WTC11 (cell line): ENCODE measurements around the gene LPP. TPM values are rescaled to one million over a fixed set of nuclear protein-coding genes. Genes with fewer than 3 reads are reported as not detected.

ENCODE experiments used
- ATAC-seq: fragments of 200-7000 bp; cut with Tn5 transposase; 2 replicates; pipeline ENCODE4 v1.10.0; 2021; ENCODE audit warnings: mild to moderate bottlenecking, moderate library complexity
- CTCF ChIA-PET: fragments of 300-600 bp; sonication (Branson Sonifier 250); formaldehyde crosslinking; loops from one replicate; lab custom pipeline; 2021; ENCODE audit warnings: antibody characterized with exemption; lab: Charles Lee
- POLR2A ChIA-PET: fragments of 350-600 bp; sonication (Branson Sonifier 250); formaldehyde crosslinking; loops from one replicate; lab custom pipeline; 2021; ENCODE audit warnings: antibody characterized with exemption; lab: Charles Lee
- DNase-seq: peaks from one replicate; pipeline ENCODE4 v3.0.0; 2021; ENCODE audit warnings: low spot score
- H3K27ac Mint-ChIP-seq: 2 replicates; pipeline ENCODE4 v1.8.0; 2021; ENCODE audit warnings: mixed read lengths
- H3K27me3 Mint-ChIP-seq: 2 replicates; pipeline ENCODE4 v1.8.0; 2021; ENCODE audit warnings: low read depth, mild to moderate bottlenecking, moderate library complexity, mixed read lengths
- H3K36me3 Mint-ChIP-seq: 2 replicates; pipeline ENCODE4 v1.8.0; 2021; ENCODE audit warnings: mixed read lengths
- H3K4me1 Mint-ChIP-seq: 2 replicates; pipeline ENCODE4 v1.8.0; 2022; ENCODE audit warnings: mixed read lengths
- H3K4me3 Mint-ChIP-seq: 2 replicates; pipeline ENCODE4 v1.8.0; 2021; ENCODE audit warnings: mild to moderate bottlenecking, moderate library complexity, mixed read lengths
- H3K9me3 Mint-ChIP-seq: 2 replicates; pipeline ENCODE4 v1.8.0; 2021; ENCODE audit warnings: mixed read lengths
- ATF1 ChIP-seq: sonication (generic); formaldehyde crosslinking; IDR thresholded peaks from 2 replicates; pipeline ENCODE4 v1.8.1; 2023; ENCODE audit warnings: mild to moderate bottlenecking, moderate library complexity, missing genetic modification reagents
- CREM ChIP-seq: sonication (generic); formaldehyde crosslinking; IDR thresholded peaks from 2 replicates; pipeline ENCODE4 v1.8.1; 2022; ENCODE audit warnings: mild to moderate bottlenecking, missing genetic modification reagents, moderate library complexity
- ELF4 ChIP-seq: sonication (generic); formaldehyde crosslinking; IDR thresholded peaks from 2 replicates; pipeline ENCODE4 v1.8.1; 2022; ENCODE audit warnings: low read depth, mild to moderate bottlenecking, moderate library complexity, missing genetic modification reagents
- ESRRA ChIP-seq: sonication (generic); formaldehyde crosslinking; IDR thresholded peaks from 2 replicates; pipeline ENCODE4 v1.8.1; 2022; ENCODE audit warnings: mild to moderate bottlenecking, missing genetic modification reagents, borderline replicate concordance
- ETV6 ChIP-seq: sonication (generic); formaldehyde crosslinking; IDR thresholded peaks from 2 replicates; pipeline ENCODE4 v1.8.1; 2022; ENCODE audit warnings: mild to moderate bottlenecking, missing genetic modification reagents
- FOXP1 ChIP-seq: sonication (generic); formaldehyde crosslinking; IDR thresholded peaks from 2 replicates; pipeline ENCODE4 v1.8.0; 2022; ENCODE audit warnings: missing genetic modification reagents, mild to moderate bottlenecking, moderate library complexity, borderline replicate concordance
- IRF2 ChIP-seq: sonication (generic); formaldehyde crosslinking; IDR thresholded peaks from 2 replicates; pipeline ENCODE4 v1.8.0; 2022; ENCODE audit warnings: low read depth, missing genetic modification reagents, borderline replicate concordance
- JAZF1 ChIP-seq: fragments of 250-450 bp; sonication (Bioruptor Pico); IDR thresholded peaks from 2 replicates; pipeline ENCODE4 v1.9.0; 2021; ENCODE audit warnings: moderate library complexity, mild to moderate bottlenecking, inconsistent platforms
- KAT7 ChIP-seq: sonication (generic); formaldehyde crosslinking; IDR thresholded peaks from 2 replicates; pipeline ENCODE4 v1.8.1; 2023; ENCODE audit warnings: missing genetic modification reagents, mild to moderate bottlenecking, borderline replicate concordance
- NR2C2 ChIP-seq: sonication (generic); formaldehyde crosslinking; IDR thresholded peaks from 2 replicates; pipeline ENCODE4 v1.8.0; 2022; ENCODE audit warnings: mild to moderate bottlenecking, missing genetic modification reagents
- NR3C1 ChIP-seq: sonication (generic); formaldehyde crosslinking; conservative IDR thresholded peaks from 2 replicates; pipeline ENCODE4 v1.8.1; 2023; ENCODE audit warnings: low read depth, mild to moderate bottlenecking, missing genetic modification reagents
- OVOL2 ChIP-seq: fragments of 250-450 bp; sonication (Bioruptor Pico); IDR thresholded peaks from 2 replicates; pipeline ENCODE4 v1.9.0; 2021; ENCODE audit warnings: mild to moderate bottlenecking, borderline replicate concordance
- RELA ChIP-seq: sonication (generic); formaldehyde crosslinking; IDR thresholded peaks from 2 replicates; pipeline ENCODE4 v1.8.1; 2022; ENCODE audit warnings: missing genetic modification reagents, mild to moderate bottlenecking, borderline replicate concordance
- SMAD3 ChIP-seq: sonication (generic); formaldehyde crosslinking; IDR thresholded peaks from 2 replicates; pipeline ENCODE4 v1.8.0; 2022; ENCODE audit warnings: missing genetic modification reagents, mild to moderate bottlenecking, borderline replicate concordance
- TEAD1 ChIP-seq: sonication (generic); formaldehyde crosslinking; IDR thresholded peaks from 2 replicates; pipeline ENCODE4 v1.8.0; 2022; ENCODE audit warnings: mild to moderate bottlenecking, missing genetic modification reagents
- ZBTB21 ChIP-seq: sonication (generic); formaldehyde crosslinking; IDR thresholded peaks from 2 replicates; pipeline ENCODE4 v1.8.1; 2023; ENCODE audit warnings: mild to moderate bottlenecking, missing genetic modification reagents, borderline replicate concordance
- ZNF121 ChIP-seq: sonication (generic); formaldehyde crosslinking; IDR thresholded peaks from 2 replicates; pipeline ENCODE4 v1.8.0; 2023; ENCODE audit warnings: missing genetic modification reagents
- ZNF219 ChIP-seq: sonication (generic); formaldehyde crosslinking; IDR thresholded peaks from 2 replicates; pipeline ENCODE4 v1.8.0; 2023; ENCODE audit warnings: missing genetic modification reagents, mild to moderate bottlenecking, borderline replicate concordance
- ZNF263 ChIP-seq: sonication (generic); formaldehyde crosslinking; IDR thresholded peaks from 2 replicates; pipeline ENCODE4 v1.8.1; 2022; ENCODE audit warnings: low read depth, mild to moderate bottlenecking, moderate library complexity, missing genetic modification reagents
- ZNF396 ChIP-seq: fragments of 250-450 bp; sonication (Bioruptor Pico); IDR thresholded peaks from 2 replicates; pipeline ENCODE4 v1.8.0; 2021; ENCODE audit warnings: mild to moderate bottlenecking, moderate library complexity, borderline replicate concordance
- ZNF671 ChIP-seq: fragments of 250-450 bp; sonication (Bioruptor Pico); IDR thresholded peaks from 2 replicates; pipeline ENCODE4 v1.8.0; 2021; ENCODE audit warnings: mild to moderate bottlenecking
- total RNA-seq: library from RNA; stranded (reverse); gene quantifications from 3 replicates; pipeline ENCODE4 v1.2.3, GENCODE V29; 2021
- TF ChIP-seq, protein P1 (sequence below): fragments of 250-450 bp; sonication (Bioruptor Pico); IDR thresholded peaks from 2 replicates; pipeline ENCODE4 v1.8.0; 2021; ENCODE audit warnings: mild to moderate bottlenecking
- TF ChIP-seq, protein P2 (sequence below): sonication (generic); formaldehyde crosslinking; IDR thresholded peaks from 2 replicates; pipeline ENCODE4 v1.8.1; 2023; ENCODE audit warnings: mild to moderate bottlenecking, missing genetic modification reagents, moderate library complexity
- TF ChIP-seq, protein P3 (sequence below): sonication (generic); formaldehyde crosslinking; IDR thresholded peaks from 2 replicates; pipeline ENCODE4 v1.8.1; 2022; ENCODE audit warnings: low read depth, mild to moderate bottlenecking, moderate library complexity, missing genetic modification reagents, borderline replicate concordance
- TF ChIP-seq, protein P4 (sequence below): sonication (generic); formaldehyde crosslinking; IDR thresholded peaks from 2 replicates; pipeline ENCODE4 v1.8.0; 2022; ENCODE audit warnings: mild to moderate bottlenecking, missing genetic modification reagents
- TF ChIP-seq, protein P5 (sequence below): sonication (generic); formaldehyde crosslinking; IDR thresholded peaks from 2 replicates; pipeline ENCODE4 v1.8.1; 2023; ENCODE audit warnings: mild to moderate bottlenecking, missing genetic modification reagents
- TF ChIP-seq, protein P6 (sequence below): fragments of 250-450 bp; sonication (Bioruptor Pico); IDR thresholded peaks from 2 replicates; pipeline ENCODE4 v2.1.2; 2022; ENCODE audit warnings: mild to moderate bottlenecking, moderate library complexity

The LPP gene
- total RNA-seq, 1 experiment from 2014 or later, result 49.6 TPM

DNA sequence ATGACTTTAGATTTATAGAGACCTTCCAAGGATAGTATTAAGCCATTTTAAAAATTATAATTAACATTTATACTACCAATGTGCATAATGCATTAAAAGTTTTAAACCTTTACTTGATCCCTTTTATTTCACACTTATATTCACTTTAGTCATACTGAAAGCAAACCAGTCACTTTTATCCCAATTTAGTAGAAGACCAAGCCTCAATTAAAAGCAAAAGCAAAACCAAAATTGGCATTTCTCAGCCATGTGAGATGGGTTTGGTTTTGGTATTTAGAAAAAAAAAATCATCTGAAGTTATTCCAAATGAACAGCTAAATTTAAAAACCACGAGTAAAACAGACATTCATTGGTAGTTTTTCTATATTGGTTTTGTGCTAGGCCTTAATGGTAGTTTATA lies 249.4 kb downstream of the LPP start:
- no peak for ATAC-seq
- H3K27ac Mint-ChIP-seq, result no peak overlapping the region
- peaks cover 6% of the 10 kb centered on the region for H3K4me1 Mint-ChIP-seq
- CTCF ChIA-PET, result interaction anchor here (4.7 kb wide), 1 partner anchor 663 kb away, joined by 16 read pairs; no protein-coding TSS in a partner anchor
- H3K36me3 Mint-ChIP-seq, result no peaks in the 10 kb centered on the region
- H3K27me3 Mint-ChIP-seq, result no peaks in the 10 kb centered on the region
- POLR2A ChIA-PET, result no interaction called here
- DNase-seq, result no peak
- H3K4me3 Mint-ChIP-seq, result no peak overlapping the region
- TF ChIP-seq KAT7 (CRISPR knock-in tag) (no peak), ZNF121 (CRISPR knock-in tag) (no peak), IRF2 (CRISPR knock-in tag) (no peak), JAZF1 (CRISPR knock-in tag) (no peak), SMAD3 (CRISPR knock-in tag) (no peak), CREM (CRISPR knock-in tag) (no peak), NR2C2 (CRISPR knock-in tag) (no peak), ZBTB21 (CRISPR knock-in tag) (no peak), FOXP1 (no peak), OVOL2 (CRISPR knock-in tag) (no peak)
- TF ChIP-seq, protein P1, sequence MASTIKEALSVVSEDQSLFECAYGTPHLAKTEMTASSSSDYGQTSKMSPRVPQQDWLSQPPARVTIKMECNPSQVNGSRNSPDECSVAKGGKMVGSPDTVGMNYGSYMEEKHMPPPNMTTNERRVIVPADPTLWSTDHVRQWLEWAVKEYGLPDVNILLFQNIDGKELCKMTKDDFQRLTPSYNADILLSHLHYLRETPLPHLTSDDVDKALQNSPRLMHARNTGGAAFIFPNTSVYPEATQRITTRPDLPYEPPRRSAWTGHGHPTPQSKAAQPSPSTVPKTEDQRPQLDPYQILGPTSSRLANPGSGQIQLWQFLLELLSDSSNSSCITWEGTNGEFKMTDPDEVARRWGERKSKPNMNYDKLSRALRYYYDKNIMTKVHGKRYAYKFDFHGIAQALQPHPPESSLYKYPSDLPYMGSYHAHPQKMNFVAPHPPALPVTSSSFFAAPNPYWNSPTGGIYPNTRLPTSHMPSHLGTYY, result no peak
- TF ChIP-seq, protein P2, sequence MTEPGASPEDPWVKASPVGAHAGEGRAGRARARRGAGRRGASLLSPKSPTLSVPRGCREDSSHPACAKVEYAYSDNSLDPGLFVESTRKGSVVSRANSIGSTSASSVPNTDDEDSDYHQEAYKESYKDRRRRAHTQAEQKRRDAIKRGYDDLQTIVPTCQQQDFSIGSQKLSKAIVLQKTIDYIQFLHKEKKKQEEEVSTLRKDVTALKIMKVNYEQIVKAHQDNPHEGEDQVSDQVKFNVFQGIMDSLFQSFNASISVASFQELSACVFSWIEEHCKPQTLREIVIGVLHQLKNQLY (CRISPR knock-in tag), result no peak
- TF ChIP-seq, protein P3, sequence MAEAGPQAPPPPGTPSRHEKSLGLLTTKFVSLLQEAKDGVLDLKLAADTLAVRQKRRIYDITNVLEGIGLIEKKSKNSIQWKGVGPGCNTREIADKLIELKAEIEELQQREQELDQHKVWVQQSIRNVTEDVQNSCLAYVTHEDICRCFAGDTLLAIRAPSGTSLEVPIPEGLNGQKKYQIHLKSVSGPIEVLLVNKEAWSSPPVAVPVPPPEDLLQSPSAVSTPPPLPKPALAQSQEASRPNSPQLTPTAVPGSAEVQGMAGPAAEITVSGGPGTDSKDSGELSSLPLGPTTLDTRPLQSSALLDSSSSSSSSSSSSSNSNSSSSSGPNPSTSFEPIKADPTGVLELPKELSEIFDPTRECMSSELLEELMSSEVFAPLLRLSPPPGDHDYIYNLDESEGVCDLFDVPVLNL (CRISPR knock-in tag), result no peak
- TF ChIP-seq, protein P4, sequence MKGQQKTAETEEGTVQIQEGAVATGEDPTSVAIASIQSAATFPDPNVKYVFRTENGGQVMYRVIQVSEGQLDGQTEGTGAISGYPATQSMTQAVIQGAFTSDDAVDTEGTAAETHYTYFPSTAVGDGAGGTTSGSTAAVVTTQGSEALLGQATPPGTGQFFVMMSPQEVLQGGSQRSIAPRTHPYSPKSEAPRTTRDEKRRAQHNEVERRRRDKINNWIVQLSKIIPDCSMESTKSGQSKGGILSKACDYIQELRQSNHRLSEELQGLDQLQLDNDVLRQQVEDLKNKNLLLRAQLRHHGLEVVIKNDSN (CRISPR knock-in tag), result no peak
- TF ChIP-seq, protein P5, sequence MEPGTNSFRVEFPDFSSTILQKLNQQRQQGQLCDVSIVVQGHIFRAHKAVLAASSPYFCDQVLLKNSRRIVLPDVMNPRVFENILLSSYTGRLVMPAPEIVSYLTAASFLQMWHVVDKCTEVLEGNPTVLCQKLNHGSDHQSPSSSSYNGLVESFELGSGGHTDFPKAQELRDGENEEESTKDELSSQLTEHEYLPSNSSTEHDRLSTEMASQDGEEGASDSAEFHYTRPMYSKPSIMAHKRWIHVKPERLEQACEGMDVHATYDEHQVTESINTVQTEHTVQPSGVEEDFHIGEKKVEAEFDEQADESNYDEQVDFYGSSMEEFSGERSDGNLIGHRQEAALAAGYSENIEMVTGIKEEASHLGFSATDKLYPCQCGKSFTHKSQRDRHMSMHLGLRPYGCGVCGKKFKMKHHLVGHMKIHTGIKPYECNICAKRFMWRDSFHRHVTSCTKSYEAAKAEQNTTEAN (CRISPR knock-in tag), result no peak
- H3K9me3 Mint-ChIP-seq, result no peaks in the 10 kb centered on the region

DNA sequence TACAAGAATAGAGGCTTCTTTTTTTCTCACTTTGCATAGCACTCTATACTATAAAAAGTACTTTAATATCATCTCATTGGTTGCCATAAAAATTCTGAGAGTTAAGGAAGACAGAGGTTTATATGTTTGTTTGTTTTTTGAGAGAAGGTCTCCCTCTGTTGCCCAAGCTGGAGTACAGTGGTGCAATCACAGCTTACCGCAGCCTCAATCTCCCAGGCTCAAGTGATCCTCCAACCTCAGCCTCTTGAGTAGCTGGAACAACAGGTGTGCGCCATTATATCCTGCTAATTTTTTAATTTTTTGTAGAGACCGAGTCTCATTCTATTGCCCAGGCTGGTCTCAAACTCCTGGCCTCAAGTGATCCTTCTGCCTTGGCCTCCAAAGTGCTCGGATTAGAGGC lies 250.2 kb downstream of the LPP start:
- CTCF ChIA-PET, result interaction anchor here (1.1 to 4.7 kb wide), 2 partner anchors 403 to 664 kb away, joined by 3 to 16 read pairs; no protein-coding TSS in a partner anchor
- Mint-ChIP-seq H3K4me1 (peaks cover 6% of the 10 kb centered on the region), H3K27me3 (no peaks in the 10 kb centered on the region), H3K27ac (no peak overlapping the region), H3K9me3 (no peaks in the 10 kb centered on the region), H3K4me3 (no peak overlapping the region), H3K36me3 (no peaks in the 10 kb centered on the region)
- ATAC-seq (no peak), DNase-seq (no peak)
- POLR2A ChIA-PET, result no interaction called here
- TF ChIP-seq ETV6 (no peak), TEAD1 (CRISPR knock-in tag) (no peak), ZNF219 (CRISPR knock-in tag) (no peak), RELA (no peak), ELF4 (CRISPR knock-in tag) (no peak), ZNF396 (CRISPR knock-in tag) (no peak), OVOL2 (CRISPR knock-in tag) (no peak), ATF1 (CRISPR knock-in tag) (no peak), ESRRA (CRISPR knock-in tag) (no peak), NR3C1 (no peak), ZNF671 (CRISPR knock-in tag) (no peak), ZNF263 (CRISPR knock-in tag) (no peak)
- TF ChIP-seq, protein P2 (CRISPR knock-in tag), result no peak
- TF ChIP-seq, protein P1, result no peak
- TF ChIP-seq, protein P6, sequence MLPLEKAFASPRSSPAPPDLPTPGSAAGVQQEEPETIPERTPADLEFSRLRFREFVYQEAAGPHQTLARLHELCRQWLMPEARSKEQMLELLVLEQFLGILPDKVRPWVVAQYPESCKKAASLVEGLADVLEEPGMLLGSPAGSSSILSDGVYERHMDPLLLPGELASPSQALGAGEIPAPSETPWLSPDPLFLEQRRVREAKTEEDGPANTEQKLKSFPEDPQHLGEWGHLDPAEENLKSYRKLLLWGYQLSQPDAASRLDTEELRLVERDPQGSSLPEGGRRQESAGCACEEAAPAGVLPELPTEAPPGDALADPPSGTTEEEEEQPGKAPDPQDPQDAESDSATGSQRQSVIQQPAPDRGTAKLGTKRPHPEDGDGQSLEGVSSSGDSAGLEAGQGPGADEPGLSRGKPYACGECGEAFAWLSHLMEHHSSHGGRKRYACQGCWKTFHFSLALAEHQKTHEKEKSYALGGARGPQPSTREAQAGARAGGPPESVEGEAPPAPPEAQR (CRISPR knock-in tag), result no peak
